GM19468 (cell line): Measurements from ENCODE around the gene WDR90.
A peak's percentile ranks its signal among the peaks of the same experiment; 100 is the strongest.
"Not testable (repeated sequence)": the region's sequence is repeated elsewhere in the genome, so short reads cannot be mapped to it uniquely, and the experiment has no call there.

Source experiments
- ATAC-seq: cut with Tn5 transposase; IDR thresholded peaks from one replicate; pipeline ENCODE4 v1.9.1; 2021; ENCODE audit warnings: mild to moderate bottlenecking, moderate library complexity, moderate number of reproducible peaks; ENCODE audit not compliant: unreplicated experiment; ENCODE audit errors: extremely low read depth

Gene WDR90

GRCh38 chr16:684071-684794, 35.1 kb downstream of the WDR90 start, which contains the start of gene JMJD8:
Gene JMJD8 (minus strand): TSS chr16:684334. CDS start chr16:684319, 15 bp downstream.
- peak; percentile 62 for ATAC-seq

DNA sequence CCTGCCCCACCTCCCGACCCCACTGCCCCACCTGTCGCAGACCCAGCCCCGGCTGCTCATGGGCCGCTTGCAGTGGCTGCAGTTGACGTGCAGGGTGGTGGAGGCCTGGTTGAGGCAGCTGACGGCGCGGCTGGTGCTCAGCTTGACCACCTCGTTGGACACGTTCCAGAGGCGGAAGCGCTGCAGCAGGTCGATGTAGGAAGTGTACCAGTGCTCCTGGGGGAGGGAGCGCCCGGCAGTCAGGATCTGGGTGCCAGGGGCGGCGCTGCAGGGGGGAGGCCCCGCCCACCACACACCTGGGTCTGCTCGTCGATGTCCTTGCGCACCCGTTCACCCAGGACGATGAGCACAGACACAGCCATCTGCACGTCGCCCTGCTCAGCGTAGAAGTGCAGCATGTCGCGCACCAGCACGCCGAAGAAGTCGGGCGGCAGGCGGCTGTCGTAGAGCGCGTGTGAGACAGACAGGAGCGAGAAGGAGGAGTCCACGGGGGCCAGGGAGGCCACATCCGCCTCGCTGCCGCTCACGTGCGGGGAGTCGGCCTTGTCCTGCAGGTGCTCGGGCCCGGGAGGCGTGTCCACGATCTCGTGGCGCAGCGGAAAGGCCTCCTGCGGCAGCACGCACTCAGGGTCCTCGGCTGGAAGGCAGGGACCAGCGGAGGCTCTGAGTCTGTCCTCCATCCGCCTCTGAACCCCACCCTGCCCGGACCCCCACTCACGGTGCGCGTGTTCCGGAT, 36.0 kb downstream of the WDR90 start:
- ATAC-seq: no peak

- ATAC-seq: no peak
Observed at GRCh38 chr16:685967-686366, 36.8 kb downstream of the WDR90 start.

GRCh38 chr16:686459-687260, 37.5 kb downstream of the WDR90 start:
- no peak for ATAC-seq

- ATAC-seq: no peak
Observed at GRCh38 chr16:687499-687898, 38.3 kb downstream of the WDR90 start.

DNA sequence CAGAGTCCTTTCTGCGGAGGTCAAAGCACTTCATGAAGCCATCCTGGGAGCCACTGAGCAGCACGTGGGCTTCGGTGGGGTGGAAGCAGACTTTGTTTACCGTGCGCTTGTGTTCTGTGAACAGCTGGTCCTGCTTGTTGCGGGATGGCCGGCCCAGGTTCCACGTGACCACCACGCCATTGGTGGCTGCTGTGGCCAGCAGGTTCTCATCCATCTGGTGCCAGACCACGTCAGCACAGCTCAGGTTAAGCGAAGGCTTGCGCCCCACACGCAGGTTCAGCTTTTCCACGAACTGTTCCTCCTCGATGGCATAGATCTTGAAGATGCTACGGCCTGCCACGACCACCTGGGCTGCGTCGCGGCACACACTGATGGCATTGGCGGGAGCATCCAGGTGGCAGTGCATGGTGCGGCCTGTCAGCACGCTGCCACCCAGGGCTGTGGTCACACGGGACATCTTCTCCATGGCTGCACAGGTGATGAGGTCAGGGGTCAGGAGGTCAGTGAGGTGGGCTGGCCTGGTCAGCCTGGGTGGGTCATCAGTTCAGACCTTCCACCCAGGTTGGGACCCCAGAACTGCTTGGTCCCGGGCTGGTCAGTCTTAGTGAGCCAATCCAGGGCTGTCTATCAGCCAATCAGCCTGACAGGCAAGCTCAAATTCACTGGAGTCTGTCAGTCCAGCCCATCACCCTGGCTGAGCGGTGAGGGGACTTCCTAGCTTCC, 40.2 kb downstream of the WDR90 start:
- ATAC-seq: no peak

DNA sequence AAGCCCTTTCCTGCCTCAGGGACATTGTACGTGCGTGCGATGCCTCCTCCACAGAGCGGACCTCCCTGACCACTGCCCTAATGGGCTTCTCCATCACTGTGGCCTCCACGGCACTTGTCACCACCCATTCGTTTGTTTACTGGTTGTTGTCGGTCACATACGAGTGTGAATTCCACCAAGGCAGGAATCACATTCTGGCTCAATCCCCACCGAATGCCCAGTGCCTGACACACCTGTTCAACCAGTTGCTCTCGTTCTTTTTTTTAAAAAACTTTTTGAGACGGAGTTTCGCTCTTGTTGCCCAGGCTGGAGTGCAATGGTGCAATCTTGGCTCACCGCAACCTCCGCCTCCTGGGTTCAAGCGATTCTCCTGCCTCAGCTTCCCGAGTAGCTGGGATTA, 42.1 kb downstream of the WDR90 start:
- ATAC-seq: not testable (repeated sequence)

- no peak for ATAC-seq
Observed at GRCh38 chr16:692356-693108, 43.4 kb downstream of the WDR90 start.

GRCh38 chr16:693364-693763, 44.2 kb downstream of the WDR90 start:
- ATAC-seq: no peak

DNA sequence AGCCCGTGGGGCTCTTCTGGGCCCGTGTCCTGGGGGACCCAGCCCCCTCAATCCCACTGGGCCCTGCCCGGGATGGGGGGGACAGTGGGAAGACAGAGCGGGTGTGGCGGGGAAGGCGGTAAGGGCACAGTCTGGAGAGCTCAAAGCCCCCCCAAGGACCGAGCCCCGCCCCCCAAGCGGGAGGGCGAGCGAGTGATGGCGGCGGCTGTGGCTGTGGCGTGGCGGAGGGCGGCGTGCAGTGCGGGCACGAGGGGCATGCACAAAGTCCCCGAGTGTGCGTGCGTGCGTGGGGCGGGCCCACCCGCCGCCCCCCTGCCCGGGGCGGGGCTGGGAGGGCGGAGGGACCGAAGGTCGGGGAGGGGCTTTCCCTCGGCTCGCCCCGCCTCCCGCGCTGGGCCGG, 44.6 kb downstream of the WDR90 start:
- no peak for ATAC-seq

GRCh38 chr16:694187-694862, 45.2 kb downstream of the WDR90 start:
- ATAC-seq: no peak

- ATAC-seq: no peak
Observed at GRCh38 chr16:694863-695354, 45.7 kb downstream of the WDR90 start.

GRCh38 chr16:695355-696089, 46.4 kb downstream of the WDR90 start:
- ATAC-seq: no peak

GRCh38 chr16:698911-699671, 49.9 kb downstream of the WDR90 start:
- no peak for ATAC-seq

DNA sequence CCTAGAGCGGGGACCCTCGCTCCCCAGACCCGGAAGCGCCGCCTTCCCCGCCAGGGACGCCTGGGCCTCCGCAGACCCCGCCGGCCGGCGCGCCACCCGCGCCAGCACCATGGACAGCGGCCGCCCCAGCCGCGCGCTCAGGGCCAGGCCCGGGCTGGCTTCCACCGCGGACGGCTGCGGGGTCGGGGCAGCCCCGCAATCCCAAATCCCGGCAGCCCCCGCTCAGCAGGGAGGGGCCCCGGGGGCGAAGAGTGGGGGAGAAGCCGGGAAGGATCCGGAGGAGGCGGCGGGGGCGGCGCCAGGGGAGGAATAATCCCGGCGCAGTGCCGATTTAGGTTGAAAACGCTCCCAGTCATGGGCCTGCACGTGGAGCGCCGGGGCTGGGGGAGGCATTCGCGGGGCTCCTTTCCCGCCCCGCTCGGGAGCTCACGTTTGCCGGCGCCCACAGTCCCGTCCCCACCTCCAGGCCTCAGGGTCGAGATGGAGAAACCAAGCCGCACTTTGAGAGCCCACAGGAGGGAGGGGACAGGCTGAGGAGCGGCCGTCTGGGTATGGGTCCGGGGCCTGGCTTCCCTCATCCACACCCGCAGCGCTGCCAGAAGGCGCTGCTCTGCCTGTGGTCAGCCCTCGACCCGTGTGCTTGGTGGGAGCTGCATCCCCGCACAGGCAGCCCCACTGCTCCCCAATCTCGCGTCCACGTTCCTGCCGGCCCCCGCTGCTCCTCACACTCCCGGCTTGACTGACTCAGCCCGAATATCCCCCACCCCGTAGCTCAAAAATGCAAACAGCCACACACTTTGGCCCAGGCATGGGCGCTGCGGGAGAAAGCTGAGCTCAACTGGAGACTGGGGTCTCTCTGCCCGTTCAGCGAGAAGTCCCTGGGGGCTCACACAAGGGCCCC, 51.8 kb downstream of the WDR90 start:
- no peak for ATAC-seq

GRCh38 chr16:702341-702740, 53.2 kb downstream of the WDR90 start:
- ATAC-seq: no peak
